Measurements from ENCODE around the gene CISH.

The CISH gene

GRCh38 chr3:50574444-50574831 is 37.1 kb downstream of the CISH start:
- no peak for DNase-seq (ENCODE audit: insufficient read length)
- no peak for FAIRE-seq
- no peak for TF ChIP-seq POLR2AphosphoS5 (IDR thresholded peaks at IDR 0.05; ENCODE audit: low read depth, low read length)
- TF ChIP-seq POLR2A (IDR thresholded peaks at IDR 0.05; ENCODE audit: low read depth, low read length) = no peak
- TF ChIP-seq TAF1 (IDR thresholded peaks at IDR 0.05; ENCODE audit: borderline replicate concordance, low read depth, low read length) = no peak

- TF ChIP-seq POLR2AphosphoS5 (IDR thresholded peaks at IDR 0.05; ENCODE audit: low read depth, low read length) = no peak
- TF ChIP-seq POLR2A (IDR thresholded peaks at IDR 0.05; ENCODE audit: low read depth, low read length) = no peak
- no peak for TF ChIP-seq TAF1 (IDR thresholded peaks at IDR 0.05; ENCODE audit: borderline replicate concordance, low read depth, low read length)
- no peak for DNase-seq (ENCODE audit: insufficient read length)
- FAIRE-seq = no peak
Observed at GRCh38 chr3:50573566-50574443, 37.8 kb downstream of the CISH start.

GRCh38 chr3:50572801-50573371 is 38.7 kb downstream of the CISH start:
- DNase-seq (ENCODE audit: insufficient read length) (no peak), FAIRE-seq (no peak)
- TF ChIP-seq POLR2A (IDR thresholded peaks at IDR 0.05; ENCODE audit: low read depth, low read length) (no peak), POLR2AphosphoS5 (IDR thresholded peaks at IDR 0.05; ENCODE audit: low read depth, low read length) (no peak), TAF1 (IDR thresholded peaks at IDR 0.05; ENCODE audit: borderline replicate concordance, low read depth, low read length) (no peak)

DNA sequence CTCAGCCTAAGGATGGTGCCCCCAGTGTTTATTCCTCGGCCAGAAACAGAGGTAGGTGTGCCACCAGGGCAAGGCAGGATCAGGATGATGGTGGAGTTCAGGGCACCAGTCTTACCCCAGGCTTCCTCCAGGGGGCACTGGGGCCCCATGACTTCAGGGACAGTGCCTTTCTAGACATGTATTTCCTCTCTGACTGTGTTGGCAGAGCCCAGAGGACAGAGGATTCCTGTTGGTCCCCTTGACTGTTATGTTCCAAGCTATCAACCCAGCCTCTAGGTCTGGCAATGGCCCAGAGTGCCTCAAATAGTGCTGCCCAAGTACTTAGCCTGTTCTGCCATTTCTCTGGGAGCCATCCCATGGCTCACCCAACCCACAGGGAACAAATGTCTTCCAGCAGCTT is 39.4 kb downstream of the CISH start:
- TF ChIP-seq POLR2AphosphoS5 (IDR thresholded peaks at IDR 0.05; ENCODE audit: low read depth, low read length) (no peak), POLR2A (IDR thresholded peaks at IDR 0.05; ENCODE audit: low read depth, low read length) (no peak), TAF1 (IDR thresholded peaks at IDR 0.05; ENCODE audit: borderline replicate concordance, low read depth, low read length) (no peak)
- DNase-seq (ENCODE audit: insufficient read length) = peak; percentile 66
- peak; percentile 96 for FAIRE-seq

DNA sequence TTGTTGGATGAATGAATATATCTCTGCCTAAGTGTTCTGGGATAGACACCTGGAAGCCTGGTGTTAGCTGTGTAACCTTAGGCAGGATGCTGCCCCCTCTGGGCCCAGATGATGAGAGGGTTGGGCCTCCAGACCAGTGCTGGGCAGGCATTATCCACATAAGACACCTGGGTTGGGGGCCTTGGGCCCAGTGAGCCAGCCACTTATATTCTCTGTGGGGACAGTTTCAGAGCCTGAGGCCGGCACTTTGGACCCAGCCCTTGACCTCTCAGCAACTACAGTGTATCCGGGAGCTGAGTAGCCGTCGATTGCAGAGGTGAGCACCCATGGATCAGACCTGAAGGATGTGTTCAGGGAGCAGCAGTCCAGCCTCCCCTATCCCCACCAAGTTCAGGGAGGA is 40.1 kb downstream of the CISH start:
- DNase-seq (ENCODE audit: insufficient read length) = no peak
- no peak for FAIRE-seq
- TF ChIP-seq TAF1 (IDR thresholded peaks at IDR 0.05; ENCODE audit: borderline replicate concordance, low read depth, low read length) (no peak), POLR2AphosphoS5 (IDR thresholded peaks at IDR 0.05; ENCODE audit: low read depth, low read length) (no peak)

DNA sequence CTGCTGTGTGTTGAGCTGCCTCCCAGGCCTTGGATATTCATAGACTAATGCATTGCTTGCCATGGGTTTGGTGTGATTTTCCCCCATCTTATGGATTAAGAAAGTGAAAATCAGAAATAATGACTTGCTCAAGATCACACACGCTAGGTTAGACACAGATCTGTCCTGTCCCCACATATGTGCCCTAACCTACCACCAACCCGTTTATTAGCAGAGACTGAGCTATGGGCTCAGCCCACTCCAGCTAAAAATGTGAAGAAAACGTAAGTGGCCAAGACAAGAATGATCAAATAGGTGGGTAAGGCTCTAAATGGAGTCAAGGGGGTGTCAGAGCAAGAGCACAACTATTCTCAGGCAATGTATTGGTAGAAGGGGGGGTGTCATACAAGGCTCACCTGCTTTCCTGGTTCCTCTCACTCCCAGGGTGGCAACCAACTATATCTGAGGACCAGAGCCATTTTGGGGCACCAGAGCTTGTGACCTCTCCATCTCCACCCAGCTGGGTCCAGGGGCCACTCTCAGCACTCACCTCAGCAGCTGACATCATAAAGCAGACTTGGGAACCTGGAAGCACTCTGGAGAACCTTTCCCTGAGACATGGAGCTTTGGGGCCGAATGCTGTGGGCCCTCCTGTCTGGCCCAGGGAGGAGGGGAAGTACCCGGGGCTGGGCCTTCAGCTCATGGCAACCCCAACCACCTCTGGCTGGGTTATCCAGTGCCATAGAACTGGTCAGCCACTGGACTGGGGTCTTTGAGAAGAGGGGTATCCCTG is 40.9 kb downstream of the CISH start:
- no peak for DNase-seq (ENCODE audit: insufficient read length)
- TF ChIP-seq POLR2A (IDR thresholded peaks at IDR 0.05; ENCODE audit: low read depth, low read length) (no peak), TAF1 (IDR thresholded peaks at IDR 0.05; ENCODE audit: borderline replicate concordance, low read depth, low read length) (no peak), POLR2AphosphoS5 (IDR thresholded peaks at IDR 0.05; ENCODE audit: low read depth, low read length) (no peak)
- no peak for FAIRE-seq

GRCh38 chr3:50568947-50569749 is 42.4 kb downstream of the CISH start, which contains the start of gene HEMK1:
TSS of gene HEMK1 (plus strand) at chr3:50569522. CDS start at chr3:50571105, 1,583 bp downstream.
- TF ChIP-seq TAF1 (IDR thresholded peaks at IDR 0.05; ENCODE audit: borderline replicate concordance, low read depth, low read length) = peak; percentile 89
- peak; percentile 70; the same call in 1 of the 2 replicates for TF ChIP-seq POLR2A (IDR thresholded peaks at IDR 0.05; ENCODE audit: low read depth, low read length)
- TF ChIP-seq POLR2AphosphoS5 (IDR thresholded peaks at IDR 0.05; ENCODE audit: low read depth, low read length) = no peak
- DNase-seq (ENCODE audit: insufficient read length) = peak; percentile 99
- FAIRE-seq = peak; percentile 93

GRCh38 chr3:50567386-50568167 is 44.0 kb downstream of the CISH start, which contains the start of gene C3orf18:
TSS of gene C3orf18 (minus strand) at chr3:50567747. CDS start at chr3:50565699, 2,048 bp downstream.
- FAIRE-seq (peak; percentile 95), DNase-seq (ENCODE audit: insufficient read length) (peak; percentile 100)
- TF ChIP-seq POLR2AphosphoS5 (IDR thresholded peaks at IDR 0.05; ENCODE audit: low read depth, low read length) (no peak), POLR2A (IDR thresholded peaks at IDR 0.05; ENCODE audit: low read depth, low read length) (peak; percentile 45; the same call in 1 of the 2 replicates), TAF1 (IDR thresholded peaks at IDR 0.05; ENCODE audit: borderline replicate concordance, low read depth, low read length) (no peak)

- FAIRE-seq (no peak), DNase-seq (ENCODE audit: insufficient read length) (no peak)
- TF ChIP-seq POLR2AphosphoS5 (IDR thresholded peaks at IDR 0.05; ENCODE audit: low read depth, low read length) (no peak), TAF1 (IDR thresholded peaks at IDR 0.05; ENCODE audit: borderline replicate concordance, low read depth, low read length) (no peak), POLR2A (IDR thresholded peaks at IDR 0.05; ENCODE audit: low read depth, low read length) (no peak)
Observed at GRCh38 chr3:50567011-50567385, 44.6 kb downstream of the CISH start.

- FAIRE-seq (no peak), DNase-seq (ENCODE audit: insufficient read length) (no peak)
- TF ChIP-seq POLR2A (IDR thresholded peaks at IDR 0.05; ENCODE audit: low read depth, low read length) = no peak
- no peak for TF ChIP-seq TAF1 (IDR thresholded peaks at IDR 0.05; ENCODE audit: borderline replicate concordance, low read depth, low read length)
- TF ChIP-seq POLR2AphosphoS5 (IDR thresholded peaks at IDR 0.05; ENCODE audit: low read depth, low read length) = no peak
Observed at GRCh38 chr3:50564321-50564720, 47.3 kb downstream of the CISH start.

Measured in GM12892 (cell line).